GM23248 (cell line): ENCODE results near the gene CEP112. TPM values are rescaled to one million over a fixed set of nuclear protein-coding genes. Genes with fewer than 3 reads are reported as not detected.

Experiments used
- DNase-seq: peaks from one replicate; pipeline ENCODE4 v3.0.0-alpha.2; 2015
- H2AFZ ChIP-seq: fragments of 200-600 bp; sonication (generic); 2 replicates; pipeline ENCODE4 v1.6.1; 2016; ENCODE audit warnings: antibody characterized with exemption
- H3F3A ChIP-seq: fragments of 200-600 bp; sonication (generic); 2 replicates; pipeline ENCODE4 v1.6.1; 2016; ENCODE audit warnings: mild to moderate bottlenecking, antibody characterized with exemption, mixed run types; ENCODE audit not compliant: insufficient read depth
- H3K27ac ChIP-seq: fragments of 200-600 bp; sonication (generic); 2 replicates; pipeline ENCODE4 v1.5.1; 2016; ENCODE audit warnings: mild to moderate bottlenecking
- H3K27me3 ChIP-seq: fragments of 200-600 bp; sonication (generic); replicated peaks from 2 replicates; pipeline ENCODE4 v1.6.1; 2016; ENCODE audit warnings: mild to moderate bottlenecking; ENCODE audit not compliant: insufficient read depth
- H3K36me3 ChIP-seq: fragments of 200-600 bp; sonication (generic); 2 replicates; pipeline ENCODE4 v1.6.1; 2016; ENCODE audit warnings: low read depth, mild to moderate bottlenecking
- H3K4me1 ChIP-seq: fragments of 200-600 bp; sonication (generic); 2 replicates; pipeline ENCODE4 v1.6.1; 2016; ENCODE audit warnings: mild to moderate bottlenecking; ENCODE audit not compliant: insufficient read depth
- H3K4me2 ChIP-seq: fragments of 200-600 bp; sonication (generic); one replicate; pipeline ENCODE4 v1.6.1; 2016; ENCODE audit warnings: mild to moderate bottlenecking; ENCODE audit not compliant: unreplicated experiment
- H3K4me3 ChIP-seq: fragments of 200-600 bp; sonication (generic); 2 replicates; pipeline ENCODE4 v1.5.1; 2016; ENCODE audit warnings: mild to moderate bottlenecking
- H3K79me2 ChIP-seq: fragments of 200-600 bp; sonication (generic); 2 replicates; pipeline ENCODE4 v1.6.1; 2016; ENCODE audit warnings: mild to moderate bottlenecking; ENCODE audit not compliant: insufficient read depth
- H3K9ac ChIP-seq: fragments of 200-600 bp; sonication (generic); 2 replicates; pipeline ENCODE4 v1.6.1; 2016; ENCODE audit warnings: mild to moderate bottlenecking
- H3K9me2 ChIP-seq: fragments of 200-600 bp; sonication (generic); 2 replicates; pipeline ENCODE4 v1.6.1; 2016; ENCODE audit warnings: mixed run types, mild to moderate bottlenecking, moderate library complexity; ENCODE audit not compliant: insufficient read depth
- H3K9me3 ChIP-seq: fragments of 200-600 bp; sonication (generic); one replicate; pipeline ENCODE4 v1.6.1; 2017; ENCODE audit warnings: low read depth
- H4K20me1 ChIP-seq: fragments of 200-600 bp; sonication (generic); 2 replicates; pipeline ENCODE4 v1.6.0; 2016; ENCODE audit not compliant: insufficient read depth
- EZH2 ChIP-seq: fragments of 200-600 bp; sonication (generic); IDR thresholded peaks from 2 replicates; pipeline ENCODE4 v1.6.1; 2018; ENCODE audit warnings: antibody characterized with exemption, mild to moderate bottlenecking; ENCODE audit not compliant: insufficient read depth, poor library complexity, severe bottlenecking
- EZH2phosphoT487 ChIP-seq: fragments of 200-600 bp; sonication (generic); IDR thresholded peaks from 2 replicates; pipeline ENCODE4 v1.6.1; 2018; ENCODE audit warnings: antibody characterized with exemption, moderate library complexity, mild to moderate bottlenecking, low read depth; ENCODE audit not compliant: insufficient read depth
- WGBS, 2 experiments: methylation state at CpG; one replicate each; pipeline ENCODE4 v1.1.6; 2015 to 2017; ENCODE audit warnings: low lambda C conversion rate in 2 of 2, low coverage in 1 of 2; ENCODE audit errors: missing lambda C conversion rate in 2 of 2; 5-methylcytosine and 5-hydroxymethylcytosine counted together
- in situ Hi-C: fragments of 300-500 bp; cut with MboI; formaldehyde crosslinking; loops from 2 replicates; pipeline ENCODE4 v1.15.0; 2020
- polyA plus RNA-seq: library from polyadenylated mRNA; unstranded; fragments of >200 nt; fragmentation: Nextera tagmentation; extraction: Ambion mirVana; gene quantifications from 2 replicates; pipeline ENCODE4 v1.2.1, GENCODE V29; 2016
- total RNA-seq: library from RNA; depleted of rRNA; stranded (reverse); fragments of >200 nt; shearing (Covaris generic); gene quantifications from 2 replicates; pipeline ENCODE4 v1.2.3, GENCODE V29; 2014

The CEP112 gene
- total and polyA plus RNA-seq, 2 experiments from 2014 or later: 8.1 to 14.8 TPM

DNA sequence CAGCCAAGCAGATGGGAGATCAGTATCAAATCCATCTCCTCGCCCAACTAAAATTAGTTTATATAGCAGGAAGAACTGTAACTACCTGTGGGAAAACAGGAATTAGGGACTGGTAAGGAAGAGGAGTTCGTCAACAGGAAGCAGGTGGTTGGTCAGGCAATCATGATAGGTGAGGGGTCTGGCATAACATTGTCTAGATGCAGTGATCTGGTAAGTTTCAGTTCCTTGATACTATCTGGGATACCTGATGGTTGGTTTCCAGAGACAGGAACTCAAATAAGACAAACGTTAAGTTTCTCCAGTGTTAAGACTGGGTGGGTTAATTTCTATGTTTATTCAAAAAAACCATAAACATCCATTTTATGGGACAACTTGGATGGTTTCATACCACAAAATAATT is 53.8 kb downstream of the CEP112 start:
- Histone ChIP-seq H3F3A (no peaks in the 10 kb centered on the region), H3K9ac (no peak overlapping the region), H3K4me2 (no peak overlapping the region), H3K4me1 (no peaks in the 10 kb centered on the region), H3K79me2 (no peaks in the 10 kb centered on the region), H3K4me3 (no peak overlapping the region), H2AFZ (no peak overlapping the region), H4K20me1 (no peaks in the 10 kb centered on the region), H3K27me3 (no peaks in the 10 kb centered on the region), H3K27ac (no peak overlapping the region), H3K36me3 (no peaks in the 10 kb centered on the region), H3K9me3 (no peaks in the 10 kb centered on the region), H3K9me2 (no peaks in the 10 kb centered on the region)
- no peak for TF ChIP-seq EZH2phosphoT487
- no peak for TF ChIP-seq EZH2
- WGBS, 2 experiments: 94 to 99% methylated on average over 3 of the region's 3 CpGs
- in situ Hi-C loops: no loop called here
- DNase-seq: no peak

GRCh38 chr17:66135896-66136295 is 56.0 kb downstream of the CEP112 start:
- peak; percentile 1 for DNase-seq
- no peak overlapping the region for H3K4me2 ChIP-seq
- no peaks in the 10 kb centered on the region for H3K79me2 ChIP-seq
- no peak overlapping the region for H3K27ac ChIP-seq
- H3K9me3 ChIP-seq: no peaks in the 10 kb centered on the region
- in situ Hi-C loops: no loop called here
- no peak overlapping the region for H3K4me3 ChIP-seq
- H4K20me1 ChIP-seq: no peaks in the 10 kb centered on the region
- H3F3A ChIP-seq: no peaks in the 10 kb centered on the region
- no peak overlapping the region for H2AFZ ChIP-seq
- H3K9ac ChIP-seq: no peak overlapping the region
- 91 to 98% methylated on average over 3 of the region's 3 CpGs for WGBS, 2 experiments
- H3K4me1 ChIP-seq: no peaks in the 10 kb centered on the region
- no peaks in the 10 kb centered on the region for H3K36me3 ChIP-seq
- H3K9me2 ChIP-seq: no peaks in the 10 kb centered on the region
- TF ChIP-seq EZH2 (no peak), EZH2phosphoT487 (no peak)
- no peaks in the 10 kb centered on the region for H3K27me3 ChIP-seq

GRCh38 chr17:66135219-66135618 is 56.7 kb downstream of the CEP112 start:
- Histone ChIP-seq H3K27ac (no peak overlapping the region), H3K9me3 (no peaks in the 10 kb centered on the region), H3K9me2 (no peaks in the 10 kb centered on the region), H3K9ac (no peak overlapping the region), H3K4me3 (no peak overlapping the region), H3K27me3 (no peaks in the 10 kb centered on the region), H3K79me2 (no peaks in the 10 kb centered on the region), H3K4me2 (no peak overlapping the region), H3K36me3 (no peaks in the 10 kb centered on the region), H4K20me1 (no peaks in the 10 kb centered on the region), H3K4me1 (no peaks in the 10 kb centered on the region), H2AFZ (no peak overlapping the region), H3F3A (no peaks in the 10 kb centered on the region)
- no peak for DNase-seq
- TF ChIP-seq EZH2: no peak
- in situ Hi-C loops: no loop called here
- WGBS, 2 experiments: 54 to 60% methylated on average over 2 of the region's 2 CpGs

- Histone ChIP-seq H2AFZ (no peak overlapping the region), H3K79me2 (no peaks in the 10 kb centered on the region), H3K9me2 (no peaks in the 10 kb centered on the region), H3K4me1 (no peaks in the 10 kb centered on the region), H3K4me3 (no peak overlapping the region), H3K9ac (no peak overlapping the region), H3K27ac (no peak overlapping the region), H4K20me1 (no peaks in the 10 kb centered on the region), H3K36me3 (no peaks in the 10 kb centered on the region), H3F3A (no peaks in the 10 kb centered on the region), H3K9me3 (no peaks in the 10 kb centered on the region), H3K27me3 (no peaks in the 10 kb centered on the region), H3K4me2 (no peak overlapping the region)
- in situ Hi-C loops: no loop called here
- no peak for DNase-seq
- 92 to 95% methylated on average over 4 of the region's 4 CpGs for WGBS, 2 experiments
- TF ChIP-seq EZH2 (no peak), EZH2phosphoT487 (no peak)
Observed at GRCh38 chr17:66129759-66130158, 62.2 kb downstream of the CEP112 start.

DNA sequence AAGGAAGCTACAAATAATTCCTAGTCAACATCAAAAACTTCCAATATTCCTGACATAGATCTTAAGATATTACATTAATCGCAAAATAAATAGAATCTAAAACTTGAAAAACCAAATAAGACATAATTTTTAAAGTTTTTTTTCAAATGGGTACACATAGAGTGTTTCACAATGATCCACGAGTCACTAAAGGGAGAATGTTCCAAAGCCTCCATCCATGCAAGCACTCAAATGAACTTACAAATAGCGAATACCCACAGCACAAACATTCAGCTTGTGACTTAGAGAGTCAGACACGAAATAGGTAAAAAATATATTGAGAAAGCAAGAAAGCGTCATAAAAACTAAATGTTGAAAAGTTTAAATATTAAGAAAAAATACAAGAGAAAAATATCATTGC is 65.7 kb downstream of the CEP112 start:
- DNase-seq: peak; percentile 42
- Histone ChIP-seq H3K9ac (no peak overlapping the region), H3K9me2 (no peaks in the 10 kb centered on the region), H3F3A (no peaks in the 10 kb centered on the region), H3K9me3 (no peaks in the 10 kb centered on the region), H3K27ac (no peak overlapping the region), H3K4me2 (no peak overlapping the region), H3K27me3 (no peaks in the 10 kb centered on the region), H3K36me3 (no peaks in the 10 kb centered on the region), H3K4me1 (no peaks in the 10 kb centered on the region), H4K20me1 (no peaks in the 10 kb centered on the region), H3K4me3 (no peak overlapping the region), H2AFZ (no peak overlapping the region), H3K79me2 (no peaks in the 10 kb centered on the region)
- 93 to 97% methylated on average over 5 of the region's 5 CpGs for WGBS, 2 experiments
- in situ Hi-C loops: no loop called here
- no peak for TF ChIP-seq EZH2
- no peak for TF ChIP-seq EZH2phosphoT487
